ENCODE results near the gene REC8. TPM values are rescaled to one million over a fixed set of nuclear protein-coding genes. Genes with fewer than 3 reads are reported as not detected.

Gene REC8
- total and polyA plus RNA-seq, 2 of the 4 experiments (the other 2 are of a cell fraction), result 0.36 to 3.5 TPM

- peaks cover 41% of the 10 kb centered on the region for H3K36me3 ChIP-seq (ENCODE audit: control insufficient read depth, insufficient read depth, low read length)
These were observed 32.6 kb downstream of the REC8 start for GRCh38 chr14:24204163-24205146.

More at GRCh38 chr14:24204163-24205146, 32.6 kb downstream of the REC8 start:
- no peak overlapping the region for H2BK120ac ChIP-seq (ENCODE audit: low read depth, low read length)
- H3K23ac ChIP-seq (ENCODE audit: low read depth, low read length), result no peak overlapping the region
- H3K27me3 ChIP-seq (ENCODE audit: control insufficient read depth, insufficient read depth, low read length), result no peaks in the 10 kb centered on the region
- H3K4ac ChIP-seq (ENCODE audit: low read depth, low read length), result no peak overlapping the region
- no peak overlapping the region for H2AK9ac ChIP-seq (replicated peaks; ENCODE audit: low read depth, low read length, poor library complexity)
- no peak for TF ChIP-seq BHLHE40 (IDR thresholded peaks at IDR 0.05; ENCODE audit: low read depth, low read length)
- TF ChIP-seq MAFK (IDR thresholded peaks at IDR 0.05; ENCODE audit: low read depth, low read length), result peak; percentile 54
- H2AFZ ChIP-seq (replicated peaks; ENCODE audit: low read length, poor library complexity), result no peak overlapping the region
- dilution Hi-C loops (cut with HindIII; ENCODE audit: low sequenced_read_pairs, unreplicated experiment) (no loop called here), in situ Hi-C loops (cut with MboI; ENCODE audit: low sequenced_read_pairs) (no loop called here), intact Hi-C loops (cut with micrococcal nuclease) (no loop called here)
- H3K18ac ChIP-seq (ENCODE audit: low read depth, low read length), result no peak overlapping the region
- no peaks in the 10 kb centered on the region for H3K4me1 ChIP-seq (ENCODE audit: control insufficient read depth, insufficient read depth, low read length)
- no peak overlapping the region for H3K4me2 ChIP-seq (ENCODE audit: low read depth, low read length)
- no TSS peak for BruUV-seq (replicated peaks)
- H4K5ac ChIP-seq (ENCODE audit: low read depth, low read length), result no peak overlapping the region
- no peak overlapping the region for H3K4me3 ChIP-seq (ENCODE audit: insufficient read depth, low read depth, low read length)
- no peak for DNase-seq
- ChIA-PET CTCF (no interaction called here), POLR2A (ENCODE audit: unreplicated experiment) (interaction anchor here (0.6 kb wide), 1 partner anchor 10 kb away, joined by 3 read pairs; no protein-coding TSS in a partner anchor)
- 98 to 100% methylated on average over 1 to 5 of the region's 7 CpGs for WGBS, 2 experiments (ENCODE audit: extremely low coverage in 2 of 2, insufficient read length in 1 of 2)
- no peaks in the 10 kb centered on the region; the same call in 1 of the 2 replicates for H4K20me1 ChIP-seq (ENCODE audit: insufficient read depth, low read length)
- H3K9me3 ChIP-seq (ENCODE audit: control insufficient read depth, insufficient read depth, low read length), result no peaks in the 10 kb centered on the region
- H2AK5ac ChIP-seq (ENCODE audit: low read depth, low read length), result no peak overlapping the region
- H2BK20ac ChIP-seq (ENCODE audit: low read depth, low read length), result no peak overlapping the region
- no peak overlapping the region; the same call in 2 of the 3 replicates for H2BK15ac ChIP-seq (ENCODE audit: low read depth, low read length)
- H3K9me1 ChIP-seq (ENCODE audit: insufficient read depth, low read length), result peaks cover 3% of the 10 kb centered on the region; the same call in 1 of the 2 replicates
- H3K14ac ChIP-seq (replicated peaks; ENCODE audit: low read depth, low read length), result no peak overlapping the region
- no peak overlapping the region for H3K27ac ChIP-seq (ENCODE audit: insufficient read depth, low read length)
- peaks cover 4 to 32% of the 10 kb centered on the region in 2 experiments for H3K79me1 ChIP-seq (ENCODE audit: low read depth in 1 of 2, low read length in 2 of 2)
- no peak overlapping the region for H2BK5ac ChIP-seq (ENCODE audit: low read depth, low read length, poor library complexity, severe bottlenecking)
- H3K56ac ChIP-seq (ENCODE audit: extremely low read depth, insufficient read depth, low read length), result no peak overlapping the region
- no peak overlapping the region for H4K8ac ChIP-seq (ENCODE audit: low read depth in 2 of 2, low read length in 2 of 2)
- H3K9ac ChIP-seq (ENCODE audit: low read depth, low read length), result no peak overlapping the region
- no peak for ATAC-seq (ENCODE audit: low read depth)
- H4K91ac ChIP-seq (ENCODE audit: insufficient read depth, low read depth, low read length), result no peak overlapping the region
